HG02884 (cell line): ENCODE results near the gene SAA4.
A peak's percentile ranks its signal among the peaks of the same experiment; 100 is the strongest.
"Not testable (repeated sequence)": the region's sequence is repeated elsewhere in the genome, so short reads cannot be mapped to it uniquely, and the experiment has no call there.

Experiments
- ATAC-seq: cut with Tn5 transposase; IDR thresholded peaks from one replicate; pipeline ENCODE4 v1.9.1; 2021; ENCODE audit warnings: mild to moderate bottlenecking, moderate library complexity; ENCODE audit not compliant: unreplicated experiment

Gene SAA4, protein sequence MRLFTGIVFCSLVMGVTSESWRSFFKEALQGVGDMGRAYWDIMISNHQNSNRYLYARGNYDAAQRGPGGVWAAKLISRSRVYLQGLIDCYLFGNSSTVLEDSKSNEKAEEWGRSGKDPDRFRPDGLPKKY

GRCh38 chr11:18236664-18237356 is at the start of gene SAA4:
SAA4 (minus strand) TSS chr11:18236802; CDS start chr11:18235926, 876 bp downstream.
- no peak for ATAC-seq

- no peak for ATAC-seq
These were observed 49.2 kb upstream of the SAA4 start for GRCh38 chr11:18285841-18286240.

DNA sequence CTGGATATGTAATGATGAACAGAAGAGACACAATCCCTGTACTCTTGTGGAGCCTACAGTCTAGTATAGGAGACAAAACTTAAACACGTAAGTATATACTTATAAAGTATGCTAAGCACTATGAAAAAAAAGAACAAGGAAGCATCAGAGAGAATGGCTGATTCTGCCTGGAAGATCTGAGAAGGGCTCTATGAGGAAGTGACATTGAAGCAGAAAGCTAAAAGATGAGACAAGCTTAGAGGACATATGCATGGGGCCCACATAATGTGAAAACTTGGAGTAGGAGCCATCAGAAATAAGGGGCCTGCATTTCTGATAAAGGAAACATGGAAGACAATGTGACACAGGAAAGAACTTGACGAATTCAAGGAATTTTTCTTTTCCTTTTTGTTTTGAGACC is 46.0 kb upstream of the SAA4 start:
- no peak for ATAC-seq

- peak; percentile 88 for ATAC-seq
These were observed 43.9 kb upstream of the SAA4 start for GRCh38 chr11:18280438-18281045.

DNA sequence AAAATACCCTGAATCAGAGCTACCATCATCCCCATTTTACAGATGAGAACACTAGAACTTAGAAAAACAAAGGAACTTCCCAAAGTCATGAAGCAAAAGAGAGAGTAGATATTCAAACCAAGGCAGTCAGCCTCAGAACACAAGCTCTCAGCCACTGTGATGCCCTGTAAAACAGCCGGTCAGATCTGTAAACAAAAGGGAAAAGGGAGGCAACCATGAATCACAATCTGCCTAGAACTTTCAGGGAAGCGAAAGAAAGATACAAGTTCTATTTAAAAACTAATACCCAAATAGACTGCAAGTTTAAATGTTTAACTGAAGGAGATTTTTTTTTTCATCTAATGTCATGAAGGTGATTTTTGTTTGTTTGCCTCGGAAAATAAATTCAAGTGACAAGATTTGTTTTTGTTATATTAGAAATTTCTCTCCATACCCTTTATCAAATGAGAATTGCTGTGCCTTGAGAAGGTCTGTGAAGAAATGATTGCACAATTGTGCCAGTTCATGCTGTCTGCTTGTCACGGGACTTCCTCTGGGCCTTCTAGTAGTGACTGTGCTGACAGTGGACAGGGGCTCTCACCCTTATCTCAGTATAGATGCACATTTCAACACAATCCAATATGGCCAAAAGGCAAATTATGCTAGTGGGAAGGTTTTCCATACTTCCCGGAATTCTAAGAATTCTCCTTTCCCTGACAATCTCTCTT is 41.1 kb upstream of the SAA4 start:
- ATAC-seq: no peak

DNA sequence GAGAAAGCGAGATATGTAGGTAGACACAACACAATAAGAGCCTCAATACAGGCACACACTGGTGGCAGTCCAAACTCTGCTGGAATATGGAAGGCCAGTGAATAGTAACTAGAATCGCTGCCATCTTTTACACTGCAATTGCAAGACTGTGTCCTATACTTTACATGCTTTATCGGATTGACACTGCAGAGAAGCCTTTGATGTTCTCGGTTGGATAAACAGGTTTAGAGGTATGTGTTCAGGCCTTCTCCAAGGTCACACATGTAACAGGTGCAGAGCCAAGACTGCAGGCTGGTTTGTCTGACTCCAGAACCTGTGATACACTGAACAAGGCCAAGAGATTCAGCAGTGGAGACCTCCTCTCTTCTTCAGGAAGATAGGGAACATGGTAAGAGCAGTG is 34.6 kb upstream of the SAA4 start:
- ATAC-seq: no peak

GRCh38 chr11:18270102-18270501 is 33.5 kb upstream of the SAA4 start:
- no peak for ATAC-seq

GRCh38 chr11:18269252-18269651 is 32.6 kb upstream of the SAA4 start:
- not testable (repeated sequence) for ATAC-seq

- ATAC-seq: peak; percentile 54
These were observed 30.9 kb upstream of the SAA4 start for GRCh38 chr11:18267335-18268133.

DNA sequence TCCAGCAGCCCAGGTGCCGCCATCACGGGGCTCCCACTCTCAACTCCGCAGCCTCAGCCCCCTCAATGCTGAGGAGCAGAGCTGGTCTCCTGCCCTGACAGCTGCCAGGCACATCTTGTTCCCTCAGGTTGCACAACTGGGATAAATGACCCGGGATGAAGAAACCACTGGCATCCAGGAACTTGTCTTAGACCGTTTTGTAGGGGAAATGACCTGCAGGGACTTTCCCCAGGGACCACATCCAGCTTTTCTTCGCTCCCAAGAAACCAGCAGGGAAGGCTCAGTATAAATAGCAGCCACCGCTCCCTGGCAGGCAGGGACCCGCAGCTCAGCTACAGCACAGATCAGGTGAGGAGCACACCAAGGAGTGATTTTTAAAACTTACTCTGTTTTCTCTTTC is 29.3 kb upstream of the SAA4 start, which contains the start of gene SAA1:
SAA1 (plus strand) TSS at position 316 of the 400 bp plus-strand sequence. CDS start 624 bp downstream, outside the sequence.
- ATAC-seq: no peak

- no peak for ATAC-seq
These were observed 28.3 kb upstream of the SAA4 start for GRCh38 chr11:18264677-18265555.

DNA sequence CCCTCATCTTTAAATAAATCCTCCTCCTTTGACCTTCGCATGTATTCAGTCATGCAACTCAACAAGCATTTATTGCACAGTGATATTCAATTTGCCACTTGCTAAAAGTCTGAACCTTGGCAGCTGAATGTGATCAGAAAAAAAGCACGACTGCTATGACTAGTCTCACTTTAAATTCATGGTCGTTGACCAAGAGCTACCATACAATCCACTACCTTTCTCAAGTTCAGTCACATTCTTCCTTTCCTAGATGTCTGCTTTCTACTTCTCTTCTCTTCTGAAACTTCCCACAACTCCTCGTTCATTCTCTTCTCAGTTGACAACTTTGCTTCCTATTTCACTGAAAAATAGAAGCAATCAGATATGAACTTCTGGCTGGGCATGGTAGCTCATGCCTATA is 27.4 kb upstream of the SAA4 start:
- no peak for ATAC-seq

- ATAC-seq: not testable (repeated sequence)
These were observed 26.2 kb upstream of the SAA4 start for GRCh38 chr11:18262681-18263350.

DNA sequence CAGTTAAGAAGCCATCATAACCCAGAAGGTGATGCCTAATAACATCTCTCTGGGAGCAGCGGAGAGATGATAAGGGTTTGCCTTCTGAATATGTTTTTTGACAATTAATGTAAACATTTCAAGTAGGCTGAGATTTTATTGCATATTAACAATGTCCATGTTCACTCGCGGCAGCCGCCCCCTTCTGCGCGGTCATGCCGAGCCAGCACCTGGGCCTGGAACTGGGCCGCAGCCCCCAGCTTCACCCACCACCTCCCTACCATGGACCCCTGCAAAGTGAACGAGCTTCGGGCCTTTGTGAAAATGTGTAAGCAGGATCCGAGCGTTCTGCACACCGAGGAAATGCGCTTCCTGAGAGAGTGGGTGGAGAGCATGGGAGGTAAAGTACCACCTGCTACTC is 25.1 kb upstream of the SAA4 start:
- no peak for ATAC-seq

DNA sequence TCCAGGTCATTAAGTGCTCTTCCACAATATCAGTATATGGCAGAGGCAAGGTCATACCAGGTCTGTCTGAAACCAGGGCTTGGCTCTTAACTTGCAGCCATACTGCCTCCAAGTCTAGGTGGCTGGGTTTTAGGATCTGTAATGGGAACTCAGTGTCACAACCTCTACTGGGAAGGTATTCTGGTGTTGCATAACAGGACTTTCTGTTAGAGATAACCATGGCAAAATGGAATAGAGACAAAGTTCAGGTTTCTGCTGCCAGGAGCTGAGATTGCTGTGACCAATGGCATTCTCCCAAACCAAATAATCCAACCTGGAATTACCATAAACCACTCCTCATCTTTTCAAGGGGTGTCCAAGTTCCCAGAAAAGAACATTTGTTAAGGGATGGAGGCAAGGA is 22.7 kb upstream of the SAA4 start:
- ATAC-seq: no peak

DNA sequence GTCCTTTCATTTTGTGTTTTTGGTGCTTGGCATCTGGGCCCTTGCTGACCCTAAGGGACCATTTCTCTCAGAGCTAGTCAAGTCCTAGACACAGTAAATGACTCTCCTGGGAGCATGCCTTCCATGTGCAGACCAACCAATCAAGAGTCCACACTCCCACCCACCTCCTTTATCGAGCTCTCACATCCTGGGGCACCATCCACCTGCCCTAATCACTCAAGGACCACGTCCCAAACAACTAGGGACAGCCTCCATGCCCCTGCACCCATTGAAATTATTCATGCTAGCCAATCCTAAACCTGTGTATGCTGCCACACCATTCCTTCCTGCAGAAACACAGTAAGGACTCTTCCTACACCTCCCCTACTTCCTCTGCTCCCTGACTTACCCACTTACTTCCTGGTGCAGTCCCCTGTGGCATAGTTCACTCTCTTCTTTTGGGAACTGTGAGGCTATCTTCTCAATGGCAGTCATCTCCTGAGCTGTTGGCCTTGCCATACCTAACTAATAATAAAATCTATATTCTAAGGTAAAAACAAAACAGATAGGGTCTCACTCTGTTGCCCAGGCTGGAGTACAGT is 18.3 kb upstream of the SAA4 start:
- no peak for ATAC-seq

DNA sequence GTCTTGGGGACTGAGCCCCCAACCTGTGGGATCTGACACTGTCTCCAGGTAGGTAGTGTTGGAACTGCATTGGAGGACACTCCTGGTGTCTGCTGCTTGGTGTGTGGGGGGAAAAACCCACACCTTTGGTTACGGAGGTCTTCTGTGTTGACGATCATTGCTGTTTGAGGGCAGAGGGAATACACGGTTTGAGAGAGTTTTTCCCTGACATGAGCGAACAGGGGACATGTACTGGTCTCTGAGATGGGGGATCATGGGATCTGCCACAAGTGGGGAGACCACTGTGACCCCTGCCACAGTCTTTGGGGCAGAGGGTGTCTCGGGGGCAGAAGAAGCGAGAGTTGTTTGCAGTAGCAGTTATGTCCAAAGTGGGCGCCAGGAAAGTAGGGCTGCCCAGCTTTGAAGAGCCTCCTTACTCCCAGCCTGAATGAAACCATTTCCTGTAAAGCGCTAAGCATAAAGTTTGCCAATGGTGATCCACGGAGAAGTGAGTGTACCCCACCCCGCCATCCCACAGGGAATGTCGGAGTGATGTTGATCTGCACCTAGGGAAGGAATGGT is 17.3 kb upstream of the SAA4 start:
- no peak for ATAC-seq

DNA sequence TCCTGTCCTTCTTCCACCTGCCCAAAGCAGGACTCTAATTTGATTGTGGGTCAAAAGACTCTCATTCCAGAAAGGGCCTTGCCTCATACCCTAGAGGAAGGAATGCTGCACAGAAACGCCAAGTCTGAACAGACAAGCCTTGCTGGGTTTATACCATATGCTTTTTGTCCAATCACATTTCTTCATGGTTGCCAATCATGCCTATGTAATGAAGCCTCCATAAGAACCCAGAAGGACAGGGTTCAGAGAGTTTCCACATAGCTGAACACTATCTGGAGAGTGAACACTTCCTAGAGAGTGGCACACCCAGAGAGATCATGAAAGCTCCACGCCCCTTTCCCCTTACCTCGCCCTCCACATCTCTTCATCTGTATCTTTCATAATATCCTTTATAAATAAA is 16.6 kb upstream of the SAA4 start:
- ATAC-seq: no peak

GRCh38 chr11:18248561-18248960 is 12.0 kb upstream of the SAA4 start, which contains the start of gene SAA2:
SAA2 (minus strand) TSS chr11:18248668; CDS start chr11:18248011, 657 bp downstream.
- no peak for ATAC-seq
